Stimulated activated CD4-positive, alpha-beta T cell treated with anti-CD3 and anti-CD28 coated beads, Interleukin-2, amount 100 ng/mL, for 4 hours (primary cell): ENCODE data around the gene ARHGEF10L.

Source experiments
- DNase-seq: peaks from one replicate; pipeline ENCODE4 v3.0.0-alpha.2; 2020; ENCODE audit warnings: low read depth

The ARHGEF10L gene

GRCh38 chr1:17678011-17678410 is 138.5 kb downstream of the ARHGEF10L start:
- DNase-seq = no peak

GRCh38 chr1:17679856-17680255 is 140.4 kb downstream of the ARHGEF10L start:
- no peak for DNase-seq

GRCh38 chr1:17680308-17680707 is 140.8 kb downstream of the ARHGEF10L start:
- DNase-seq = no peak

- DNase-seq = no peak
Measured at GRCh38 chr1:17682400-17682799, 142.9 kb downstream of the ARHGEF10L start.

GRCh38 chr1:17683598-17683997 is 144.1 kb downstream of the ARHGEF10L start:
- DNase-seq = no peak

GRCh38 chr1:17684810-17685209 is 145.3 kb downstream of the ARHGEF10L start:
- no peak for DNase-seq

- DNase-seq = no peak
Measured at GRCh38 chr1:17686258-17686657, 146.8 kb downstream of the ARHGEF10L start.

GRCh38 chr1:17687145-17687544 is 147.6 kb downstream of the ARHGEF10L start:
- no peak for DNase-seq

GRCh38 chr1:17688217-17688810 is 148.8 kb downstream of the ARHGEF10L start:
- DNase-seq = no peak

- no peak for DNase-seq
Measured at GRCh38 chr1:17689011-17689410, 149.5 kb downstream of the ARHGEF10L start.

- DNase-seq = no peak
Measured at GRCh38 chr1:17690906-17691634, 151.6 kb downstream of the ARHGEF10L start.

- no peak for DNase-seq
Measured at GRCh38 chr1:17692645-17693044, 153.1 kb downstream of the ARHGEF10L start.

GRCh38 chr1:17696417-17697301 is 157.2 kb downstream of the ARHGEF10L start:
- no peak for DNase-seq

GRCh38 chr1:17697458-17697857 is 158.0 kb downstream of the ARHGEF10L start:
- no peak for DNase-seq

- no peak for DNase-seq
Measured at GRCh38 chr1:17699581-17699980, 160.1 kb downstream of the ARHGEF10L start.

- no peak for DNase-seq
Measured at GRCh38 chr1:17700945-17701810, 161.7 kb downstream of the ARHGEF10L start.

- DNase-seq = no peak
Measured at GRCh38 chr1:17704176-17704575, 164.7 kb downstream of the ARHGEF10L start.

- DNase-seq = no peak
Measured at GRCh38 chr1:17706445-17706844, 166.9 kb downstream of the ARHGEF10L start.

GRCh38 chr1:17709981-17710380 is 170.5 kb downstream of the ARHGEF10L start:
- no peak for DNase-seq

GRCh38 chr1:17710889-17711576 is 171.5 kb downstream of the ARHGEF10L start:
- DNase-seq = no peak

GRCh38 chr1:17711577-17711910 is 172.0 kb downstream of the ARHGEF10L start:
- no peak for DNase-seq
